SK-N-MC (cell line): Measurements from ENCODE around the gene FBLN1.

Source experiments
- DNase-seq: peaks from one replicate; pipeline ENCODE4 v3.0.0-alpha.2; 2011; ENCODE audit warnings: low read depth, low spot score
- H3K27ac ChIP-seq: fragments of 200-600 bp; sonication (generic); 2 replicates; pipeline ENCODE4 v1.5.1; 2016; ENCODE audit warnings: mixed run types
- H3K36me3 ChIP-seq: fragments of 200-600 bp; sonication (generic); 2 replicates; pipeline ENCODE4 v1.6.1; 2017; ENCODE audit warnings: antibody characterized with exemption, low read length, mixed read lengths; ENCODE audit not compliant: insufficient read depth
- H3K4me3 ChIP-seq: fragments of 200-600 bp; sonication (generic); 2 replicates; pipeline ENCODE4 v1.5.1; 2016
- H3K9ac ChIP-seq: fragments of 200-600 bp; sonication (generic); 2 replicates; pipeline ENCODE4 v1.8.0; 2017; ENCODE audit warnings: mixed run types, mixed read lengths; ENCODE audit not compliant: insufficient read length
- H3K9me3 ChIP-seq: fragments of 200-600 bp; sonication (generic); 2 replicates; pipeline ENCODE4 v1.6.1; 2017; ENCODE audit warnings: low read depth, mild to moderate bottlenecking, antibody characterized with exemption, low read length, moderate library complexity, mixed read lengths
- EZH2 ChIP-seq: fragments of 200-600 bp; sonication (generic); IDR thresholded peaks from one replicate; pipeline ENCODE4 v1.6.1; 2017; ENCODE audit warnings: antibody characterized with exemption
- FOXP2 ChIP-seq: optimal IDR thresholded peaks from 2 replicates; pipeline ENCODE3; 2011; ENCODE audit warnings: mild to moderate bottlenecking, moderate library complexity; ENCODE audit not compliant: insufficient read depth; ENCODE audit errors: extremely low read length, control extremely low read depth
- POLR2AphosphoS5 ChIP-seq: IDR thresholded peaks from 2 replicates; pipeline ENCODE4 v1.6.1; 2012; ENCODE audit warnings: mild to moderate bottlenecking, low read depth, low read length, borderline replicate concordance

The FBLN1 gene

DNA sequence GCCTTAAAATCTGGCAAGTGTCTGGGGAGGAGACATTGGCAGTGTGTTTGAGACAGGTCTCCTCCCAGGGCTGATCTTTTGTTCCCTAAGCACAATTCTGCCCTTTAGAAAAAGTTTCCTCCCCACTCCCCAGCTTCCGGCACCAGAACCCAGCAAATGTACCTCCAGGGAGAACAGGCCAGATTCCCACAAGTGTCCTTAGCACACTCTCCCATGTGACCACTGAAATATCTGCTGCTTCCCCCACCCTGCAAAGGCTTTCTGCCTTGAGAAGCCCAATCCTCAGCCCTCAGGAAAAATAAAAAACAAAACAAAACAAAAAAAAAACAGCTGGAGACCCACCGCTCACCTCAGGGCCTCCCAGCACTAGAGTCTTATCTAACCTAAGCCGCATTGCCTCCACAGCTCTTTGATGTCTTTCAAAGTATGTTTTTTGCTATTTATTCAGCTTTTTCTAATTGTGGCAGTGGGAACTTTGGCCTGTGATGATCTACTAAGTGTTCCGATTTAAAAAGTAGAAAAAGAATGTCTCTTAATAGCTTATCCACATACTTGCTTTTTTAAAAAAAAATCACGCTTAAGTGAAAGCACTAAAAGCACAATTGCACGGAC, 29.0 kb upstream of the FBLN1 start:
- Histone ChIP-seq H3K36me3 (no peaks in the 10 kb centered on the region), H3K27ac (no peak overlapping the region), H3K9ac (no peak overlapping the region), H3K4me3 (no peak overlapping the region), H3K9me3 (no peaks in the 10 kb centered on the region)
- DNase-seq: no peak
- TF ChIP-seq EZH2 (no peak), POLR2AphosphoS5 (no peak), FOXP2 (no peak)

DNA sequence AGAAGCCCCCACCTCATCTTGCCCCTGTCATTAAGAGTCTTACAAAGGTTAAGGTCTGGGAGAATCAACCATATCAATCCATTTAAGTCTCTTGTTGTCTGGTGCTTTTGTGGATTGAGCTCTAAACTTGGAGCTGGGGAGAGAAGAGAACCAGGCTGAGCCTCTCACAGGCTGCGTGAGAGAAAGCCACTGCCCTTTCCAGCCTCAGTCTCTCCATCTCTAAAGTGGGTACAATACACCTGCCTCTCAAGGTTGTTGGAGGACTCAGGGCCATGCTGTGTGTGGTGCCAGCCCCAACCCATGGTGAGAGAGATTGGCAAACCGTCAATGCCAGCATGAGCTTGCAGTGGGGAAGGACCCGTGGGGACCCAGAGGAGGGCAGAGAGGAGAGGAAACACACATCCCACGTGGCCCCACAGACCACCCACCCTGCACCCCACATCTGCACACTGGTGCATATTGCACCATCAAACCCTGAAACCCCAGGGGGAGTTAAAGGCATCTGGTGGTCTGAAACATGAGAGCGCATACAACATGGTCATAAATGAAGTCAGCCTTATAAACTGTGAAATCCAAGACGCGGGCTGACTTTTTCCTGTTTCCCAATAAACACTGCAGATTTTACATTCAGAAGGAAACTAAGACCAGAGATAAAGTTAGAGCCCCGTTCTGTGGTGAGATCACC, 27.5 kb upstream of the FBLN1 start:
- no peak overlapping the region for H3K9ac ChIP-seq
- no peak for DNase-seq
- no peaks in the 10 kb centered on the region for H3K9me3 ChIP-seq
- no peak overlapping the region for H3K4me3 ChIP-seq
- no peaks in the 10 kb centered on the region for H3K36me3 ChIP-seq
- TF ChIP-seq POLR2AphosphoS5 (no peak), FOXP2 (no peak), EZH2 (no peak)
- no peak overlapping the region for H3K27ac ChIP-seq

GRCh38 chr22:45475851-45476514, 26.7 kb upstream of the FBLN1 start:
- Histone ChIP-seq H3K9me3 (no peaks in the 10 kb centered on the region), H3K27ac (no peak overlapping the region), H3K9ac (no peak overlapping the region), H3K36me3 (no peaks in the 10 kb centered on the region), H3K4me3 (no peak overlapping the region)
- no peak for TF ChIP-seq FOXP2
- no peak for DNase-seq

DNA sequence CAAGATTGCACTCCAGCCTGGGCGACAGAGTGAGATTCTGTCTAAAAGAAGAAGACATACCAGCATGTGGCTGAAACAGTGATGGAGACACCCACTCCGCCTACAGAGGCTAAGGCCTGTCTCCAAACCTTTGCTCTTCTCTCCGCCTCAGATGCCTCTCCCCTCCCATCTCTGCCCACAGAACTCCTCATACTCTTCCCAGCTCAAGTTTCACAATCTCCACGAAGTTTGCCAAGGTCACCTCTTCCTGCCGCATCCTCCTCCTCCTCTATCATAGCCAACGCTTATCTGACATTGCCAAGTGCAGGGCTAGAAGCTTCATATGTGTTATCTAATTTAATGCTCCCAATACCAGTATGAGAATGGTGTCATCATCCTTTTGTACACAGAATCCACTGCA, 25.9 kb upstream of the FBLN1 start:
- no peak overlapping the region for H3K4me3 ChIP-seq
- no peak for DNase-seq
- no peak overlapping the region for H3K27ac ChIP-seq
- no peak overlapping the region for H3K9ac ChIP-seq
- H3K36me3 ChIP-seq: no peaks in the 10 kb centered on the region
- no peaks in the 10 kb centered on the region for H3K9me3 ChIP-seq
- TF ChIP-seq FOXP2 (no peak), POLR2AphosphoS5 (no peak), EZH2 (no peak)

DNA sequence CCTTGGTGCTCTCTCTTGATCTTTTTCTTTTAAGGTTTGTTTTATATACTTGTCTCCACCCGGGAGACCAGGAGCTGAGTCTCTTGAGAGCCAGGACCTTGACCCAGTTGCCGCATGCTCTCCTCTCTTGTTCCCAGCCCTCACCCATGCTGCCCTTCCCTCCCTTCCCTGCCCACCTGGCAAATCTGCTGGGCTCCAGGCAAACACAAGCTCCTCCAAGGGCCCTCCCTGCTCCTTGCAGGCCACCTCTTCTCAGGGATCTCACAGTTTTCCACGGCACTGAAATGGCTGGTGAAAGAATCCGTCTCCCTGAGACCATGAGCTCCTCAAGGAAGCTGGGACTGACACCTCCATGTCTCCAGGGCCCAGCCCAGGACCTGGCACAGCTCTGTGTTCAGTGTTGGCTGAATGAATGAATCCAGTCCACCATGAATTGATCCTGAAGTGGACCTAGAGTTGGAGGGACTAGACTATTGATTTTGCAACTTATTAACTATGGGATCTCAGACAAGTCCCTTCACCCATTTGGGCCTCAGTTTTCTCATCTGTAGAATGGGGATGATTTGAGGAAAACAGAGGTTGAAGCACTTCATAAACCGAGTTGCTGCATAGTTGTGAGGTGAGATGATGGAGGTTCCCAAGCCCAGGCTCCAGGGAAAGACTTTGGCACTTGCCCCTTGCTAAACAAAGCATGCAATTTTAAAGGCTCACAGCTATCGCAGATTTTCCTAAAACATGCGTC, 25.1 kb upstream of the FBLN1 start:
- H3K9me3 ChIP-seq: no peaks in the 10 kb centered on the region
- H3K9ac ChIP-seq: no peak overlapping the region
- H3K36me3 ChIP-seq: no peaks in the 10 kb centered on the region
- DNase-seq: no peak
- no peak overlapping the region for H3K27ac ChIP-seq
- TF ChIP-seq FOXP2 (no peak), POLR2AphosphoS5 (no peak), EZH2 (no peak)
- no peak overlapping the region for H3K4me3 ChIP-seq

- TF ChIP-seq EZH2 (no peak), FOXP2 (no peak), POLR2AphosphoS5 (no peak)
- Histone ChIP-seq H3K9ac (no peak overlapping the region), H3K9me3 (no peaks in the 10 kb centered on the region), H3K36me3 (no peaks in the 10 kb centered on the region), H3K4me3 (no peak overlapping the region), H3K27ac (no peak overlapping the region)
- DNase-seq: no peak
Measured at GRCh38 chr22:45478108-45478771, 24.4 kb upstream of the FBLN1 start.

DNA sequence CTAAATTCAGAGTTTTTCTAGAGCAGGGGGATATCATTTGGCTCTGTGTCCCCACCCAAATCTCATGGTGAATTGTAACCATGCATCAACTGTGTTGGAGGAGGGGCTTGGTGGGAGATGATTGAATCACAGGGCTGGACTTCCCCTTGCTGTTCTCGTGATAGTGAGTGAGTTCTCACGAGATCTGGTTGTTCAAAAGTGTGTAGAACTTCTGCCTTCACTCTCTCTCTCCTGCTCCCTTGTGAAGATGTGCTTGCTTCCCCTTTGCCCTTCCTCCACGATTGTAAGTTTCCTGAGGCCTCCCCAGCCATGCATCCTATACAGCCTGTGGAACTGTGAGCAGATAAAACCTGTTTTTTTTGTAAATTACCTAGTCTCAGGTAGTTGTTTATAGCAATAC, 22.0 kb upstream of the FBLN1 start:
- no peak for DNase-seq
- no peaks in the 10 kb centered on the region for H3K36me3 ChIP-seq
- H3K4me3 ChIP-seq: no peak overlapping the region
- TF ChIP-seq POLR2AphosphoS5 (no peak), EZH2 (no peak)
- H3K27ac ChIP-seq: no peak overlapping the region
- no peak overlapping the region for H3K9ac ChIP-seq
- H3K9me3 ChIP-seq: no peaks in the 10 kb centered on the region

GRCh38 chr22:45481661-45482060, 21.0 kb upstream of the FBLN1 start:
- DNase-seq: no peak
- TF ChIP-seq FOXP2: no peak
- H3K4me3 ChIP-seq: no peak overlapping the region

More at GRCh38 chr22:45481661-45482060, 21.0 kb upstream of the FBLN1 start:
- Histone ChIP-seq H3K36me3 (no peaks in the 10 kb centered on the region), H3K27ac (no peak overlapping the region), H3K9me3 (no peaks in the 10 kb centered on the region), H3K9ac (no peak overlapping the region)
